Hepatocyte (in vitro differentiated cells): Measurements from ENCODE around the gene ANO7.

Experiments
- EZH2 ChIP-seq: fragments of 200-600 bp; sonication (generic); IDR thresholded peaks from 2 replicates; pipeline ENCODE4 v1.6.1; 2016; ENCODE audit warnings: antibody characterized with exemption, mild to moderate bottlenecking, borderline replicate concordance
- EZH2phosphoT487 ChIP-seq: fragments of 200-600 bp; sonication (generic); IDR thresholded peaks from one replicate; pipeline ENCODE4 v1.6.1; 2018; ENCODE audit warnings: antibody characterized with exemption, mild to moderate bottlenecking, low read depth, moderate library complexity; ENCODE audit not compliant: unreplicated experiment, severe bottlenecking
- TF ChIP-seq, protein P1 (sequence below): fragments of 200-600 bp; sonication (generic); IDR thresholded peaks from 2 replicates; pipeline ENCODE4 v1.5.1; 2016; ENCODE audit warnings: antibody characterized with exemption, mild to moderate bottlenecking; ENCODE audit not compliant: poor library complexity

DNA sequence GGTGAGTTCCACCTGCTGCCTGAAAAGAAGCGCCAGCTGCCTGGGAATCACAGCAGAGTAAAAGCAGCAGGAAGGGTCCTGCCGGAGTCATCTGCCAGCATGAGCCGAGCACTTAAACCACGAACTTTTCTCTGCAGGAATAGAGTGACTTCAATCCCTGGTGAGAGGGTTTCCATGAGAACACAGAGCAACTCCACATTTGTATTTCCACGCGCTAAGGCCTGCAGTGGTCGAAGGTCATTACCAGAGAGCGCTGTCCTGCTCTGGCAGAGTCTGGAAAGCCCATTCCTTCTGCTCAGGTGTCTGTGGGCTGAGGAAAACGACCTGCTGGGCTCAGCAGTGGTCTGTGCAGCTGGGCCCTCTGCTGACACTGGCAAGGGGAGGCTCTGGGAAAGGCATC is 45.9 kb upstream of the ANO7 start:
- TF ChIP-seq, protein P1, sequence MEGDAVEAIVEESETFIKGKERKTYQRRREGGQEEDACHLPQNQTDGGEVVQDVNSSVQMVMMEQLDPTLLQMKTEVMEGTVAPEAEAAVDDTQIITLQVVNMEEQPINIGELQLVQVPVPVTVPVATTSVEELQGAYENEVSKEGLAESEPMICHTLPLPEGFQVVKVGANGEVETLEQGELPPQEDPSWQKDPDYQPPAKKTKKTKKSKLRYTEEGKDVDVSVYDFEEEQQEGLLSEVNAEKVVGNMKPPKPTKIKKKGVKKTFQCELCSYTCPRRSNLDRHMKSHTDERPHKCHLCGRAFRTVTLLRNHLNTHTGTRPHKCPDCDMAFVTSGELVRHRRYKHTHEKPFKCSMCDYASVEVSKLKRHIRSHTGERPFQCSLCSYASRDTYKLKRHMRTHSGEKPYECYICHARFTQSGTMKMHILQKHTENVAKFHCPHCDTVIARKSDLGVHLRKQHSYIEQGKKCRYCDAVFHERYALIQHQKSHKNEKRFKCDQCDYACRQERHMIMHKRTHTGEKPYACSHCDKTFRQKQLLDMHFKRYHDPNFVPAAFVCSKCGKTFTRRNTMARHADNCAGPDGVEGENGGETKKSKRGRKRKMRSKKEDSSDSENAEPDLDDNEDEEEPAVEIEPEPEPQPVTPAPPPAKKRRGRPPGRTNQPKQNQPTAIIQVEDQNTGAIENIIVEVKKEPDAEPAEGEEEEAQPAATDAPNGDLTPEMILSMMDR: no peak
- no peak for TF ChIP-seq EZH2
- TF ChIP-seq EZH2phosphoT487: no peak
